Fibroblast of lung (primary cell): ENCODE results near the gene OAS1.

Experiments
- CTCF ChIP-seq, 2 donors: IDR thresholded peaks in 1 of 2; conservative IDR thresholded peaks in 1 of 2; 1 replicate in 1 of 2; 2 replicates in 1 of 2; pipeline ENCODE4 v1.5.1; 2011 to 2012; ENCODE audit warnings: low read length in 2 of 2, control low read depth in 1 of 2, inconsistent platforms in 1 of 2, low read depth in 1 of 2, mild to moderate bottlenecking in 1 of 2
- EZH2 ChIP-seq: IDR thresholded peaks from 2 replicates; pipeline ENCODE4 v1.5.1; 2012; ENCODE audit warnings: low read length, control low read depth, mild to moderate bottlenecking; ENCODE audit errors: missing control alignments

- no peak for TF ChIP-seq CTCF (conservative IDR thresholded peaks at IDR 0.05 in 1 of 2, IDR thresholded peaks at IDR 0.05 in 1 of 2; ENCODE audit: low read depth in 1 of 2, low read length in 2 of 2)
- no peak for TF ChIP-seq EZH2
Measured at GRCh38 chr12:112945515-112945914, 38.8 kb downstream of the OAS1 start.
